ENCODE measurements around the gene EDIL3. TPM values are rescaled to one million over a fixed set of nuclear protein-coding genes. Genes with fewer than 3 reads are reported as not detected.

Gene EDIL3
- total and polyA plus RNA-seq, 7 donors = 3.5 to 57.3 (median 37.1) TPM

- no peaks in the 10 kb centered on the region for H3K9me3 ChIP-seq
- TF ChIP-seq POLR2AphosphoS5 (IDR thresholded peaks at IDR 0.05) (no peak), CTCF (IDR thresholded peaks at IDR 0.05) (no peak), POLR2A (IDR thresholded peaks at IDR 0.05) (no peak), EP300 (IDR thresholded peaks at IDR 0.05) (no peak)
- intact Hi-C loops (cut with DNase I) = no loop called here
- no peak overlapping the region for H3K27ac ChIP-seq
- H3K4me3 ChIP-seq = no peak overlapping the region
- DNase-seq = no peak
- no peaks in the 10 kb centered on the region for H3K4me1 ChIP-seq
- no peaks in the 10 kb centered on the region for H3K27me3 ChIP-seq
- no peaks in the 10 kb centered on the region for H3K36me3 ChIP-seq
These were observed 22.5 kb downstream of the EDIL3 start for GRCh38 chr5:84362061-84362720.

- no peak for DNase-seq
- Histone ChIP-seq H3K27me3 (no peaks in the 10 kb centered on the region), H3K4me3 (no peak overlapping the region), H3K4me1 (no peaks in the 10 kb centered on the region), H3K36me3 (no peaks in the 10 kb centered on the region), H3K9me3 (no peaks in the 10 kb centered on the region), H3K27ac (no peak overlapping the region)
- intact Hi-C loops (cut with DNase I) = no loop called here
- TF ChIP-seq EP300 (IDR thresholded peaks at IDR 0.05) = no peak
- WGBS, 2 donors = 82 to 86% methylated on average over 2 of the region's 2 CpGs
These were observed 23.1 kb downstream of the EDIL3 start for GRCh38 chr5:84361572-84361971.

GRCh38 chr5:84360056-84360455, 24.6 kb downstream of the EDIL3 start:
- H3K4me1 ChIP-seq = no peaks in the 10 kb centered on the region
- no peaks in the 10 kb centered on the region for H3K9me3 ChIP-seq
- no peaks in the 10 kb centered on the region for H3K27me3 ChIP-seq
- no peak for TF ChIP-seq EP300 (IDR thresholded peaks at IDR 0.05)
- TF ChIP-seq POLR2A (IDR thresholded peaks at IDR 0.05) = no peak
- no peak for TF ChIP-seq POLR2AphosphoS5 (IDR thresholded peaks at IDR 0.05)
- no peak for TF ChIP-seq CTCF (IDR thresholded peaks at IDR 0.05)
- H3K36me3 ChIP-seq = no peaks in the 10 kb centered on the region
- intact Hi-C loops (cut with DNase I) = no loop called here
- WGBS, 2 donors = 22 to 68% methylated on average over 3 of the region's 3 CpGs
- H3K27ac ChIP-seq = no peak overlapping the region
- no peak for DNase-seq
- no peak overlapping the region for H3K4me3 ChIP-seq

- intact Hi-C loops (cut with DNase I) = no loop called here
- no peak for DNase-seq
- Histone ChIP-seq H3K27me3 (no peaks in the 10 kb centered on the region), H3K4me3 (no peak overlapping the region), H3K27ac (no peak overlapping the region), H3K9me3 (no peaks in the 10 kb centered on the region), H3K36me3 (no peaks in the 10 kb centered on the region), H3K4me1 (no peaks in the 10 kb centered on the region)
- TF ChIP-seq EP300 (IDR thresholded peaks at IDR 0.05) (no peak), POLR2A (IDR thresholded peaks at IDR 0.05) (no peak), CTCF (IDR thresholded peaks at IDR 0.05) (no peak), POLR2AphosphoS5 (IDR thresholded peaks at IDR 0.05) (no peak)
- WGBS, 2 donors = 89 to 91% methylated on average over 4 of the region's 4 CpGs
These were observed 30.6 kb downstream of the EDIL3 start for GRCh38 chr5:84354101-84354500.

GRCh38 chr5:84344788-84345187, 39.9 kb downstream of the EDIL3 start:
- no peak for DNase-seq
- H3K27ac ChIP-seq = no peak overlapping the region
- H3K4me1 ChIP-seq = no peaks in the 10 kb centered on the region
- no peaks in the 10 kb centered on the region for H3K9me3 ChIP-seq
- 81 to 86% methylated on average over 1 of the region's 1 CpG for WGBS, 2 donors
- no peaks in the 10 kb centered on the region for H3K36me3 ChIP-seq
- no peak for TF ChIP-seq CTCF (IDR thresholded peaks at IDR 0.05)
- TF ChIP-seq POLR2AphosphoS5 (IDR thresholded peaks at IDR 0.05) = no peak
- no peak for TF ChIP-seq POLR2A (IDR thresholded peaks at IDR 0.05)
- TF ChIP-seq EP300 (IDR thresholded peaks at IDR 0.05) = no peak
- intact Hi-C loops (cut with DNase I) = no loop called here
- no peaks in the 10 kb centered on the region for H3K27me3 ChIP-seq
- no peak overlapping the region for H3K4me3 ChIP-seq

Measured in sigmoid colon (tissue), 7 donors.